PC-9 (cell line): ENCODE measurements around the gene ELF4.

Experiments used
- CTCF ChIP-seq: fragments of 200-600 bp; sonication (generic); conservative IDR thresholded peaks from 2 replicates; pipeline ENCODE4 v1.6.1; 2017; ENCODE audit warnings: mixed run types, antibody characterized with exemption, mild to moderate bottlenecking, moderate library complexity
- EZH2 ChIP-seq: fragments of 200-600 bp; sonication (generic); IDR thresholded peaks from 2 replicates; pipeline ENCODE4 v1.8.0; 2017; ENCODE audit warnings: antibody characterized with exemption, low read depth

- TF ChIP-seq CTCF (no peak), EZH2 (no peak)
Observed at GRCh38 chrX:130083656-130084382, 26.5 kb downstream of the ELF4 start.
